SK-N-SH (cell line): ENCODE results near the gene AGBL1.

ENCODE experiments used
- CTCF ChIP-seq: fragments of 200-600 bp; sonication (generic); IDR thresholded peaks from 2 replicates; pipeline ENCODE4 v1.6.1; 2017; ENCODE audit warnings: antibody characterized with exemption, mild to moderate bottlenecking, moderate library complexity
- ELF1 ChIP-seq: IDR thresholded peaks from 2 replicates; pipeline ENCODE4 v1.4.0; 2012
- EP300 ChIP-seq, 2 experiments: IDR thresholded peaks; 2 replicates each; pipeline versions ENCODE4 v1.4.0 to v1.6.1; 2012; ENCODE audit warnings: borderline replicate concordance in 1 of 2, low read depth in 1 of 2, low read length in 1 of 2
- FOXM1 ChIP-seq: IDR thresholded peaks from 2 replicates; pipeline ENCODE4 v1.4.0; 2012; ENCODE audit warnings: low read depth, mild to moderate bottlenecking
- JUND ChIP-seq: IDR thresholded peaks from 2 replicates; pipeline ENCODE4 v1.4.0; 2012
- MXI1 ChIP-seq: IDR thresholded peaks from 2 replicates; pipeline ENCODE4 v1.6.1; 2012; ENCODE audit warnings: mild to moderate bottlenecking, low read depth, low read length, improper control_type of control experiment
- RAD21 ChIP-seq: IDR thresholded peaks from 2 replicates; pipeline ENCODE4 v1.6.1; 2012; ENCODE audit warnings: mild to moderate bottlenecking, low read length
- REST ChIP-seq: IDR thresholded peaks from 2 replicates; pipeline ENCODE4 v1.6.1; 2012; ENCODE audit warnings: mild to moderate bottlenecking, low read depth, low read length, moderate library complexity
- SIN3A ChIP-seq: IDR thresholded peaks from 2 replicates; pipeline ENCODE4 v1.6.1; 2012; ENCODE audit warnings: low read depth, mild to moderate bottlenecking, low read length, moderate library complexity, borderline replicate concordance
- TAF1 ChIP-seq: IDR thresholded peaks from 2 replicates; pipeline ENCODE4 v1.6.1; 2012; ENCODE audit warnings: low read depth, mild to moderate bottlenecking, low read length, moderate library complexity, borderline replicate concordance
- USF2 ChIP-seq: fragments of 150-350 bp; IDR thresholded peaks from 2 replicates; pipeline ENCODE4 v1.6.1; 2017; ENCODE audit warnings: antibody characterized with exemption, low read length, low read depth, borderline replicate concordance
- TF ChIP-seq, protein P1 (sequence below): IDR thresholded peaks from 2 replicates; pipeline ENCODE4 v1.4.0; 2012; ENCODE audit warnings: low read depth, borderline replicate concordance

DNA sequence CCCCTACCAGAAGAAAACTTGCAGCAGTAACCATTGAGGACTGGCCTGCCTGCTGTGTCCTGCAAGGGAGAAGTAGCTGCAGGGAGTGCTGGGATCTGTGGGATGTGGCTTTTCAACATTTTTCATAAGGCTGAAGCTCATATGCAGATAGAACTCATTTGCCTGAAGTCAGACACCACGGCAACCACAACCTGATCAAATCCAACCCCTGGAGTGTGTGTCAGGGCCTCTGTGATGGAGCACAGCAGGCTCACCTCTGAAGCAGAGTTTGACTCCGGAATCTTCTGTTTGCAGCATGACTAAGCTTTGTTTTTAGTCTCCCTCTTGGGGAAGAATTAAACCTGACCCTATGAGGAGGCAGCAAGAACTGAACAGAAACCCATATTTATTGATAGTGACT is 508.7 kb downstream of the AGBL1 start:
- TF ChIP-seq, protein P1, sequence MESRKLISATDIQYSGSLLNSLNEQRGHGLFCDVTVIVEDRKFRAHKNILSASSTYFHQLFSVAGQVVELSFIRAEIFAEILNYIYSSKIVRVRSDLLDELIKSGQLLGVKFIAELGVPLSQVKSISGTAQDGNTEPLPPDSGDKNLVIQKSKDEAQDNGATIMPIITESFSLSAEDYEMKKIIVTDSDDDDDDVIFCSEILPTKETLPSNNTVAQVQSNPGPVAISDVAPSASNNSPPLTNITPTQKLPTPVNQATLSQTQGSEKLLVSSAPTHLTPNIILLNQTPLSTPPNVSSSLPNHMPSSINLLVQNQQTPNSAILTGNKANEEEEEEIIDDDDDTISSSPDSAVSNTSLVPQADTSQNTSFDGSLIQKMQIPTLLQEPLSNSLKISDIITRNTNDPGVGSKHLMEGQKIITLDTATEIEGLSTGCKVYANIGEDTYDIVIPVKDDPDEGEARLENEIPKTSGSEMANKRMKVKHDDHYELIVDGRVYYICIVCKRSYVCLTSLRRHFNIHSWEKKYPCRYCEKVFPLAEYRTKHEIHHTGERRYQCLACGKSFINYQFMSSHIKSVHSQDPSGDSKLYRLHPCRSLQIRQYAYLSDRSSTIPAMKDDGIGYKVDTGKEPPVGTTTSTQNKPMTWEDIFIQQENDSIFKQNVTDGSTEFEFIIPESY = no peak
- no peak for TF ChIP-seq USF2
- no peak for TF ChIP-seq FOXM1
- no peak for TF ChIP-seq TAF1
- no peak for TF ChIP-seq MXI1
- TF ChIP-seq JUND = no peak
- TF ChIP-seq CTCF = no peak
- no peak for TF ChIP-seq REST
- no peak for TF ChIP-seq EP300 (IDR thresholded peaks at IDR 0.05; ENCODE audit: borderline replicate concordance in 1 of 2, low read depth in 1 of 2, low read length in 1 of 2)
- TF ChIP-seq ELF1 = no peak
- TF ChIP-seq RAD21 = no peak
- TF ChIP-seq SIN3A = no peak
